PFSK-1 (cell line): ENCODE measurements around the gene CLEC2L.

Source experiments
- POLR2AphosphoS5 ChIP-seq: IDR thresholded peaks from 2 replicates; pipeline ENCODE4 v1.6.1; 2012; ENCODE audit warnings: low read depth, mild to moderate bottlenecking, control low read depth, low read length, moderate library complexity
- SIN3A ChIP-seq: IDR thresholded peaks from 2 replicates; pipeline ENCODE4 v1.6.1; 2012; ENCODE audit warnings: mild to moderate bottlenecking, low read length, moderate library complexity, borderline replicate concordance; ENCODE audit not compliant: insufficient read depth
- TAF1 ChIP-seq: IDR thresholded peaks from 2 replicates; pipeline ENCODE4 v1.6.1; 2012; ENCODE audit warnings: low read length, control low read depth, borderline replicate concordance; ENCODE audit not compliant: insufficient read depth
- TF ChIP-seq, protein P1 (sequence below), 2 experiments: IDR thresholded peaks; 2 replicates each; pipeline versions ENCODE4 v1.6.1 to v1.8.0; 2011 to 2012; ENCODE audit warnings: low read depth in 2 of 2, low read length in 2 of 2, control low read depth in 1 of 2, inconsistent platforms in 1 of 2, mild to moderate bottlenecking in 1 of 2, moderate library complexity in 1 of 2; ENCODE audit not compliant: insufficient read depth in 1 of 2

DNA sequence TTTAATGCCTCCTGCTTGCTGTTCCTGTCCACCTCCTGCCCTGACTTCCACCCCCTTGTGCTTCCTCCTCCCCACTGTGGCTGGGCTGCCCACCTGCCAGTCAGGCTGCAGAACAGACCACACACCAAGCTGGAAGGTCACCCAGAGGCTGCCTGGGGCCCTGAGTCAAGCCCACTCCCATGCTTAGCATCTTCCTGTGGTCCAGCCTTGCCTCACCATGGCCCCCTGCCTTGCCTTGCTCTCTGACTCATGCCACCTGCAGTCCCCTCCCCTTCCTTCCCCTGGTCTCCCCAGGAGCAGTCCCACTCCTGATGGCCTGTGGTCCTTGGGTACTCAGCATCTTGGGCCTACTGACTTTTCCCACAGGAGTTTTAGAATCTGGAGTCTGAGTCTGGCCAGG, 2.3 kb downstream of the CLEC2L start:
- no peak for TF ChIP-seq POLR2AphosphoS5
- TF ChIP-seq TAF1 = no peak
- no peak for TF ChIP-seq SIN3A
- TF ChIP-seq, protein P1, sequence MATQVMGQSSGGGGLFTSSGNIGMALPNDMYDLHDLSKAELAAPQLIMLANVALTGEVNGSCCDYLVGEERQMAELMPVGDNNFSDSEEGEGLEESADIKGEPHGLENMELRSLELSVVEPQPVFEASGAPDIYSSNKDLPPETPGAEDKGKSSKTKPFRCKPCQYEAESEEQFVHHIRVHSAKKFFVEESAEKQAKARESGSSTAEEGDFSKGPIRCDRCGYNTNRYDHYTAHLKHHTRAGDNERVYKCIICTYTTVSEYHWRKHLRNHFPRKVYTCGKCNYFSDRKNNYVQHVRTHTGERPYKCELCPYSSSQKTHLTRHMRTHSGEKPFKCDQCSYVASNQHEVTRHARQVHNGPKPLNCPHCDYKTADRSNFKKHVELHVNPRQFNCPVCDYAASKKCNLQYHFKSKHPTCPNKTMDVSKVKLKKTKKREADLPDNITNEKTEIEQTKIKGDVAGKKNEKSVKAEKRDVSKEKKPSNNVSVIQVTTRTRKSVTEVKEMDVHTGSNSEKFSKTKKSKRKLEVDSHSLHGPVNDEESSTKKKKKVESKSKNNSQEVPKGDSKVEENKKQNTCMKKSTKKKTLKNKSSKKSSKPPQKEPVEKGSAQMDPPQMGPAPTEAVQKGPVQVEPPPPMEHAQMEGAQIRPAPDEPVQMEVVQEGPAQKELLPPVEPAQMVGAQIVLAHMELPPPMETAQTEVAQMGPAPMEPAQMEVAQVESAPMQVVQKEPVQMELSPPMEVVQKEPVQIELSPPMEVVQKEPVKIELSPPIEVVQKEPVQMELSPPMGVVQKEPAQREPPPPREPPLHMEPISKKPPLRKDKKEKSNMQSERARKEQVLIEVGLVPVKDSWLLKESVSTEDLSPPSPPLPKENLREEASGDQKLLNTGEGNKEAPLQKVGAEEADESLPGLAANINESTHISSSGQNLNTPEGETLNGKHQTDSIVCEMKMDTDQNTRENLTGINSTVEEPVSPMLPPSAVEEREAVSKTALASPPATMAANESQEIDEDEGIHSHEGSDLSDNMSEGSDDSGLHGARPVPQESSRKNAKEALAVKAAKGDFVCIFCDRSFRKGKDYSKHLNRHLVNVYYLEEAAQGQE (IDR thresholded peaks at IDR 0.05; ENCODE audit: insufficient read depth in 1 of 2, low read depth in 2 of 2, low read length in 2 of 2) = no peak
